ENCODE data around the gene NPPB. TPM values are rescaled to one million over a fixed set of nuclear protein-coding genes. Genes with fewer than 3 reads are reported as not detected.

NPPB gene
- total RNA-seq, 1 experiment from 2014 or later: 20.3 TPM

GRCh38 chr1:11855430-11855829 lies 3.3 kb downstream of the NPPB start:
- no peak for DNase-seq

GRCh38 chr1:11854519-11854918 lies 4.2 kb downstream of the NPPB start:
- no peak for DNase-seq
- H3K36me3 ChIP-seq (replicated peaks; ENCODE audit: control insufficient read depth, insufficient read depth, low read length): no peaks in the 10 kb centered on the region
- peaks cover 14% of the 10 kb centered on the region for H3K27me3 ChIP-seq (ENCODE audit: control insufficient read depth, insufficient read depth, low read length)
- H3K4me3 ChIP-seq (ENCODE audit: insufficient read depth, low read depth, low read length): no peak overlapping the region

More at GRCh38 chr1:11855430-11855829, 3.3 kb downstream of the NPPB start:
- Histone ChIP-seq H3K36me3 (replicated peaks; ENCODE audit: control insufficient read depth, insufficient read depth, low read length) (no peaks in the 10 kb centered on the region), H3K4me3 (ENCODE audit: insufficient read depth, low read depth, low read length) (no peak overlapping the region), H3K27me3 (ENCODE audit: control insufficient read depth, insufficient read depth, low read length) (peaks cover 14% of the 10 kb centered on the region)

GRCh38 chr1:11851180-11851579 lies 7.6 kb downstream of the NPPB start:
- no peak for DNase-seq
- 0 out of 2 replicates have a peak, but pooled peaks cover 1% of the 10 kb centered on the region for H3K36me3 ChIP-seq (replicated peaks; ENCODE audit: control insufficient read depth, insufficient read depth, low read length)
- no peak overlapping the region for H3K4me3 ChIP-seq (ENCODE audit: insufficient read depth, low read depth, low read length)
- H3K27me3 ChIP-seq (ENCODE audit: control insufficient read depth, insufficient read depth, low read length): no peaks in the 10 kb centered on the region

- H3K27me3 ChIP-seq (ENCODE audit: control insufficient read depth, insufficient read depth, low read length): no peaks in the 10 kb centered on the region
- no peak overlapping the region for H3K4me3 ChIP-seq (ENCODE audit: insufficient read depth, low read depth, low read length)
- peaks cover 5% of the 10 kb centered on the region; the same call in 1 of the 2 replicates for H3K36me3 ChIP-seq (replicated peaks; ENCODE audit: control insufficient read depth, insufficient read depth, low read length)
- peak; percentile 51 for DNase-seq
These were observed 8.6 kb downstream of the NPPB start for GRCh38 chr1:11850156-11850555.

GRCh38 chr1:11848373-11848700 lies 10.4 kb downstream of the NPPB start:
- Histone ChIP-seq H3K36me3 (replicated peaks; ENCODE audit: control insufficient read depth, insufficient read depth, low read length) (peaks cover 10% of the 10 kb centered on the region), H3K4me3 (ENCODE audit: insufficient read depth, low read depth, low read length) (no peak overlapping the region), H3K27me3 (ENCODE audit: control insufficient read depth, insufficient read depth, low read length) (no peaks in the 10 kb centered on the region)
- peak; percentile 20 for DNase-seq

GRCh38 chr1:11847667-11848372 lies 10.9 kb downstream of the NPPB start, which contains the start of gene NPPA:
Gene NPPA (minus strand): TSS chr1:11847783. CDS start chr1:11847684, 99 bp downstream.
- H3K27me3 ChIP-seq (ENCODE audit: control insufficient read depth, insufficient read depth, low read length): no peaks in the 10 kb centered on the region
- peak; percentile 29 for DNase-seq
- no peak within 1 kb of the TSS for H3K4me3 ChIP-seq (ENCODE audit: insufficient read depth, low read depth, low read length)
- peaks cover 10% of the 10 kb centered on the region for H3K36me3 ChIP-seq (replicated peaks; ENCODE audit: control insufficient read depth, insufficient read depth, low read length)

GRCh38 chr1:11845641-11846335 lies 13.0 kb downstream of the NPPB start:
- H3K4me3 ChIP-seq (ENCODE audit: insufficient read depth, low read depth, low read length): no peak overlapping the region
- H3K27me3 ChIP-seq (ENCODE audit: control insufficient read depth, insufficient read depth, low read length): no peaks in the 10 kb centered on the region
- peak; percentile 80 for DNase-seq
- H3K36me3 ChIP-seq (replicated peaks; ENCODE audit: control insufficient read depth, insufficient read depth, low read length): peaks cover 26% of the 10 kb centered on the region

GRCh38 chr1:11842154-11843041 lies 16.3 kb downstream of the NPPB start:
- peak; percentile 30 for DNase-seq
- peaks cover 46% of the 10 kb centered on the region for H3K36me3 ChIP-seq (replicated peaks; ENCODE audit: control insufficient read depth, insufficient read depth, low read length)
- no peak overlapping the region for H3K4me3 ChIP-seq (ENCODE audit: insufficient read depth, low read depth, low read length)
- no peaks in the 10 kb centered on the region for H3K27me3 ChIP-seq (ENCODE audit: control insufficient read depth, insufficient read depth, low read length)

GRCh38 chr1:11841245-11842153 lies 17.2 kb downstream of the NPPB start:
- no peak overlapping the region for H3K4me3 ChIP-seq (ENCODE audit: insufficient read depth, low read depth, low read length)
- peaks cover 53% of the 10 kb centered on the region for H3K36me3 ChIP-seq (replicated peaks; ENCODE audit: control insufficient read depth, insufficient read depth, low read length)
- H3K27me3 ChIP-seq (ENCODE audit: control insufficient read depth, insufficient read depth, low read length): no peaks in the 10 kb centered on the region
- DNase-seq: peak; percentile 29

GRCh38 chr1:11839727-11840705 lies 18.7 kb downstream of the NPPB start:
- peaks cover 58% of the 10 kb centered on the region for H3K36me3 ChIP-seq (replicated peaks; ENCODE audit: control insufficient read depth, insufficient read depth, low read length)
- no peak for DNase-seq
- H3K4me3 ChIP-seq (ENCODE audit: insufficient read depth, low read depth, low read length): no peak overlapping the region
- no peaks in the 10 kb centered on the region for H3K27me3 ChIP-seq (ENCODE audit: control insufficient read depth, insufficient read depth, low read length)

- DNase-seq: peak; percentile 97
- Histone ChIP-seq H3K4me3 (ENCODE audit: insufficient read depth, low read depth, low read length) (no peak overlapping the region), H3K27me3 (ENCODE audit: control insufficient read depth, insufficient read depth, low read length) (no peaks in the 10 kb centered on the region), H3K36me3 (replicated peaks; ENCODE audit: control insufficient read depth, insufficient read depth, low read length) (peaks cover 60% of the 10 kb centered on the region)
These were observed 20.1 kb downstream of the NPPB start for GRCh38 chr1:11838349-11839272.

- Histone ChIP-seq H3K27me3 (ENCODE audit: control insufficient read depth, insufficient read depth, low read length) (no peaks in the 10 kb centered on the region), H3K36me3 (replicated peaks; ENCODE audit: control insufficient read depth, insufficient read depth, low read length) (peaks cover 67% of the 10 kb centered on the region), H3K4me3 (ENCODE audit: insufficient read depth, low read depth, low read length) (no peak overlapping the region)
- no peak for DNase-seq
These were observed 20.9 kb downstream of the NPPB start for GRCh38 chr1:11837767-11838348.
